CD8-positive, alpha-beta memory T cell (primary cell): ENCODE results near the gene SLC35F2. TPM values are rescaled to one million over a fixed set of nuclear protein-coding genes. Genes with fewer than 3 reads are reported as not detected.
"Not testable (repeated sequence)": the region's sequence is repeated elsewhere in the genome, so short reads cannot be mapped to it uniquely, and the experiment has no call there.

Source experiments
- CTCF ChIA-PET: fragments of 350-600 bp; sonication (Branson Sonifier 250); formaldehyde crosslinking; loops from one replicate; lab custom pipeline; 2021; ENCODE audit warnings: antibody characterized with exemption; lab: Charles Lee
- POLR2A ChIA-PET: fragments of 350-600 bp; sonication (Branson Sonifier 250); formaldehyde crosslinking; loops from one replicate; lab custom pipeline; 2021; ENCODE audit warnings: antibody characterized with exemption; lab: Charles Lee
- DNase-seq, 5 donors: peaks; one replicate each; pipeline versions ENCODE4 v3.0.0 to v3.0.0-alpha.2; 2020 to 2022; ENCODE audit warnings: mixed read lengths in 1 of 5
- H3K27ac ChIP-seq: one replicate; pipeline ENCODE4 v1.7.0; 2013; ENCODE audit warnings: low read depth, mild to moderate bottlenecking, low read length, moderate library complexity
- H3K27me3 ChIP-seq: 2 replicates; pipeline ENCODE4 v1.7.0; 2013; ENCODE audit warnings: low read length, mild to moderate bottlenecking; ENCODE audit not compliant: insufficient read depth, poor library complexity, severe bottlenecking
- H3K36me3 ChIP-seq: 2 replicates; pipeline ENCODE4 v1.7.0; 2013; ENCODE audit warnings: mild to moderate bottlenecking, low read length, moderate library complexity; ENCODE audit not compliant: insufficient read depth
- H3K4me1 ChIP-seq: 2 replicates; pipeline ENCODE4 v1.7.0; 2013; ENCODE audit warnings: mild to moderate bottlenecking, low read length, moderate library complexity; ENCODE audit not compliant: insufficient read depth
- H3K4me3 ChIP-seq: 2 replicates; pipeline ENCODE4 v1.7.0; 2013; ENCODE audit warnings: mild to moderate bottlenecking, low read length
- H3K9me3 ChIP-seq: 2 replicates; pipeline ENCODE4 v1.7.0; 2013; ENCODE audit warnings: mild to moderate bottlenecking, low read length
- H3K27ac Mint-ChIP-seq, 8 donors: one replicate each; pipeline ENCODE4 v1.8.0; 2020 to 2021; ENCODE audit warnings: mixed read lengths in 8 of 8, mild to moderate bottlenecking in 6 of 8, inconsistent platforms in 3 of 8, moderate library complexity in 3 of 8
- H3K27me3 Mint-ChIP-seq, 2 donors: one replicate each; pipeline ENCODE4 v1.8.0; 2020 to 2021; ENCODE audit warnings: mixed read lengths in 2 of 2, mild to moderate bottlenecking in 1 of 2, moderate library complexity in 1 of 2
- H3K36me3 Mint-ChIP-seq, 3 donors: one replicate each; pipeline ENCODE4 v1.8.0; 2020 to 2021; ENCODE audit warnings: mixed read lengths in 3 of 3, inconsistent platforms in 1 of 3, mild to moderate bottlenecking in 1 of 3
- H3K4me1 Mint-ChIP-seq, 3 donors: one replicate each; pipeline ENCODE4 v1.8.0; 2020 to 2021; ENCODE audit warnings: mixed read lengths in 3 of 3, inconsistent platforms in 1 of 3, mild to moderate bottlenecking in 1 of 3
- H3K4me3 Mint-ChIP-seq, 7 donors: one replicate each; pipeline ENCODE4 v1.8.0; 2020 to 2021; ENCODE audit warnings: mixed read lengths in 7 of 7, mild to moderate bottlenecking in 6 of 7, moderate library complexity in 4 of 7, inconsistent platforms in 2 of 7
- H3K9me3 Mint-ChIP-seq, 5 donors: one replicate each; pipeline ENCODE4 v1.8.0; 2020 to 2022; ENCODE audit warnings: mixed read lengths in 5 of 5, mild to moderate bottlenecking in 3 of 5, moderate library complexity in 2 of 5, inconsistent platforms in 1 of 5
- polyA plus RNA-seq: library from polyadenylated mRNA; unstranded; fragments of 300-500 nt; fragmentation: Illumina TruSeq; gene quantifications from one replicate; pipeline ENCODE4 v1.2.3, GENCODE V29; 2021
- total RNA-seq, 2 experiments: library from RNA; stranded (reverse); gene quantifications; one replicate each; pipeline ENCODE4 v1.2.3, GENCODE V29; 2021

The SLC35F2 gene
- total and polyA plus RNA-seq, 3 experiments from 2014 or later, result 11.6 to 34.5 (median 32.0) TPM

DNA sequence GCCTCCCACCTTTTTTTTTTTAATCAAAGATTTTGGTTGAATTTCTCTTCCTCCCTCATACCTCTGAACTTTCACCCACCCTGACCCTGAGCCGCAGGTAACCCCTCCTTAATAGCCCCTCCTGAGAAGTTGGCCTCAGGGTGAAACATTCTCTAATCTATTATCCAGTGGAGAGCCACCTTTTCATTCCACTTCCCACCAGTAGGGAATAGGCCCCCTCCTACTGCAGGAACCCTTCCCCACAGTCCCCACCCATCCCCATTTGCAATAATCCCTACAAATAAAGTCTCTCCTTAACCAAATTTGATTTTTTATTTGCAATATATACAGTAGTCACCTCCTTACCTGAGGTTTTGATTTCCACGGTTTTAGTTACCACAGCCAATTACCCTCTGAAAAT is 2.1 kb upstream of the SLC35F2 start:
- H3K4me1 ChIP-seq, result peaks cover 3% of the 10 kb centered on the region
- H3K4me3 ChIP-seq, result no peak overlapping the region
- CTCF ChIA-PET, result no interaction called here
- Mint-ChIP-seq H3K9me3 (no peaks in the 10 kb centered on the region), H3K4me1 (peaks cover 17 to 36% (median 27%) of the 10 kb centered on the region in 3 donors), H3K27me3 (peaks cover 2 to 4% of the 10 kb centered on the region in 2 donors), H3K36me3 (peaks cover 0 to 9% (median 0%) of the 10 kb centered on the region in 3 donors), H3K4me3 (peak overlapping the region; percentile 14 to 100 (median 61)), H3K27ac (no peak overlapping the region)
- no peak overlapping the region for H3K27ac ChIP-seq
- no peaks in the 10 kb centered on the region for H3K27me3 ChIP-seq
- DNase-seq, result no peak
- H3K9me3 ChIP-seq, result no peaks in the 10 kb centered on the region
- H3K36me3 ChIP-seq, result no peaks in the 10 kb centered on the region
- POLR2A ChIA-PET, result no interaction called here

GRCh38 chr11:107860240-107860620 is 1.6 kb upstream of the SLC35F2 start:
- H3K27ac ChIP-seq, H3K9me3 Mint-ChIP-seq, H3K4me1 ChIP-seq, H3K9me3 ChIP-seq, H3K27me3 ChIP-seq, H3K36me3 ChIP-seq, CTCF ChIA-PET, H3K36me3 Mint-ChIP-seq, POLR2A ChIA-PET, H3K27ac Mint-ChIP-seq, H3K27me3 Mint-ChIP-seq, H3K4me3 ChIP-seq, DNase-seq: not testable (repeated sequence)
- peak overlapping the region; percentile 6 to 100 (median 97) for H3K4me3 Mint-ChIP-seq
- H3K4me1 Mint-ChIP-seq, result peaks cover 20 to 36% (median 31%) of the 10 kb centered on the region in 3 donors

- CTCF ChIA-PET, result no interaction called here
- peak overlapping the region; percentile 93 to 100 (median 97) for H3K4me3 Mint-ChIP-seq
- Histone ChIP-seq H3K27ac (peak overlapping the region; percentile 36), H3K36me3 (no peaks in the 10 kb centered on the region), H3K9me3 (no peaks in the 10 kb centered on the region), H3K27me3 (no peaks in the 10 kb centered on the region), H3K4me3 (peak overlapping the region; percentile 74), H3K4me1 (peaks cover 3% of the 10 kb centered on the region)
- POLR2A ChIA-PET, result interaction anchor here (0.5 to 0.6 kb wide), 2 partner anchors 101 to 266 kb away, joined by 4 to 6 read pairs; no protein-coding TSS in a partner anchor
- peak overlapping the region in 6 of 8 donors; percentile 84 to 96 (median 90) for H3K27ac Mint-ChIP-seq
- peak in 2 of 5 donors; percentile 6 to 14 for DNase-seq
- peaks cover 0 to 9% (median 0%) of the 10 kb centered on the region in 3 donors for H3K36me3 Mint-ChIP-seq
- peaks cover 20 to 39% (median 31%) of the 10 kb centered on the region in 3 donors for H3K4me1 Mint-ChIP-seq
- no peaks in the 10 kb centered on the region for H3K9me3 Mint-ChIP-seq
- H3K27me3 Mint-ChIP-seq, result peaks cover 2 to 4% of the 10 kb centered on the region in 2 donors
Measured at GRCh38 chr11:107859459-107860239, 1.1 kb upstream of the SLC35F2 start.

DNA sequence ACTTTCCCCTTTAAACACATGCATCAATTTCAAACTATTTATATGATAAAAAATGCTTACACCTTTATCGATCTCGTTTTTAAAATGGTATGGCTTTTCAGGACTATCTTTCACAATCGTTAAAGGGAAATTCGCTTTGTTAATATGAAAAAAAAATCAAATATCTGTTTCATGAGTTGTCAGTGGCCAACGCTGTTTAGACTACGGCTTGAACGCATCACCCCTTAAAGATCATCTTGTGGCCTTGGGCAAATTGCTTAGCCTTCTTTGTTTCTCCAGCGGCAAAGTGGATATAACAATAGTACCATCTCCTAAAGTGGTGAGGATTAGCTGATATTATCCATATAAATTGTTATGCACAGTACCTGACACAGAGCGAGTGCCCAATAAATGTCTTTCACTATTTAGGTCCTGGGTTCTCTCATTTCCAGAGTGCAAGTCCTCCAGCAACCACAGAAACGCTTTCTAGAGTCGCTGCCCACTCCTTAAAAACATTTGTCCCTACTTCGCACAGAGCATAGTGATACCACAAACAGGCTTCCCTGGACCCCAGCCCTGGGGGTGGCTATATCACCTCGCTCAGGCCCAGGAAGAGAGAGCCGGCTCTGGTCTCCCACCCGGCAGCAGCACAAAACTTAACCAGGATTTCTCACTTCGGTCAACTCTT is 904 bp downstream of the SLC35F2 start:
- ChIA-PET POLR2A (no interaction called here), CTCF (no interaction called here)
- peaks cover 0 to 9% (median 3%) of the 10 kb centered on the region in 3 donors for H3K36me3 Mint-ChIP-seq
- H3K27me3 ChIP-seq, result no peaks in the 10 kb centered on the region
- H3K36me3 ChIP-seq, result no peaks in the 10 kb centered on the region
- peak in 1 of 5 donors; percentile 6 for DNase-seq
- H3K4me3 ChIP-seq, result peak overlapping the region; percentile 74
- peaks cover 0 to 4% of the 10 kb centered on the region in 2 donors for H3K27me3 Mint-ChIP-seq
- H3K4me1 Mint-ChIP-seq, result peaks cover 23 to 39% (median 31%) of the 10 kb centered on the region in 3 donors
- H3K4me3 Mint-ChIP-seq, result peak overlapping the region; percentile 93 to 100 (median 97)
- H3K27ac Mint-ChIP-seq, result peak overlapping the region; percentile 63 to 97 (median 87)
- H3K27ac ChIP-seq, result peak overlapping the region; percentile 36
- no peaks in the 10 kb centered on the region for H3K9me3 ChIP-seq
- no peaks in the 10 kb centered on the region for H3K9me3 Mint-ChIP-seq
- H3K4me1 ChIP-seq, result peaks cover 3% of the 10 kb centered on the region

DNA sequence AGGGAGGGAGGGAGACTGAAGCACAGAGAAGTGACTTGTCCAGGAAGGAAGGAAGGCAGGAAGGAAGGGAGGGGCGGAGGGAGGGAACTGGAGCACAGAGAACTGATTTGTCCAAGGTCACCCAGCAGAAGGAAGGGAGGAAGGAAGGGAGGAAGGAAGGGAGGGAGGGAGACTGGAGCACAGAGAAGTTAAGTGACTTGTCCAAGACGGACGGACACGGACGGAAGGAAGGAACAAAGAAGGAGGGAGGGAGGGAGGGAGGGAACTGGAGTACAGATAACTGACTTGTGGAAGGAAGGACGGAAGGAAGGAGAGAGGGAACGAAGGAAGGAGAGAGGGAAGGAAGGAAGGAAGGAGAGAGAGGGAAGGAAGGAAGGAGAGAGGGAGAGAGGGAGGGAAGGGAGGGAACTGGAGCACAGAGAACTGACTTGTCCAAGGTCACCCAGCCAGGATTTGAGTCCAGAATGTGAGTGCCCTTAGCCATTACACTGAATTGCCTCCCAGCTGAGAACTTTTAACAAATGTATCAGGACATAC is 1.5 kb downstream of the SLC35F2 start:
- POLR2A ChIA-PET, result no interaction called here
- H3K4me3 ChIP-seq, result no peak overlapping the region

DNA sequence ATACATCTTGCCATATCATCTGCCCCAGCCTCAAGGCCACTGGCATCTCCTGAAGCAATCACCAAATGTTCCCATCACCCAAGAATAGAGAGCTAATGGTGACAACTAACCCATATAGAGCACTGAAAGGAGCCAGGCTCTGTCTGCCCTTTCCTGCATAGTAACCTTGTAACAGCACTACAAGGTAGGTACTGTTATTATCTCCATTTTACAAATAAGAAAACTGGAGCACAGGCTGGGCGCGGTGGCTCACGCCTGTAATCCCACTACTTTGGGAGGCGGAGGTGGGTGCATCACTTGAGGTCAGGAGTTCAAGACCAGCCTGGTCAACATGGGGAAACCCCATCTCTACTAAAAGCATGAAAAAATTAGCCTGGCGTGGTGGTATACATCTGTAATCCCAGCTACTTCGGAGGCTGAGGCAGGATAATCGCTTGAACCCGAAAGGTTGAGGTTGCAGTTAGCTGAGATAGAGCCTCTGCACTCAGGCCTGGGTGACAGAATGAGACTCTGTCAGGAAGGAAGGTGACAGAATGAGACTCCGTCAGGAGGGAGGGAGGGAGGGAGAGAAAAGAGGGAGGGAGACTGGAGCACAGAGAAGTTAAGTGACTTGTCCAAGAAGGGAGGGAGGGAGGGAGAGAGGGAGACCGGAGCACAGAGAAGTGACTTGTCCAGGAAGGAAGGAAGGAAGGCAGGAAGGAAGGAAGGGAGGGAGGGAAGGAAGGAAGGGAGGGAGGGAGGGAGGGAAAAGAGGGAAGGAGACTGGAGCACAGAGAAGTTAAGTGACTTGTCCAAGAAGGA is 2.2 kb downstream of the SLC35F2 start:
- Histone ChIP-seq H3K4me3 (no peak overlapping the region), H3K36me3 (no peaks in the 10 kb centered on the region), H3K27ac (no peak overlapping the region), H3K9me3 (no peaks in the 10 kb centered on the region), H3K27me3 (no peaks in the 10 kb centered on the region), H3K4me1 (peaks cover 3% of the 10 kb centered on the region)
- no peaks in the 10 kb centered on the region for H3K9me3 Mint-ChIP-seq
- peak overlapping the region in 6 of 7 donors; percentile 15 to 100 (median 84) for H3K4me3 Mint-ChIP-seq
- H3K27me3 Mint-ChIP-seq, result no peaks in the 10 kb centered on the region
- POLR2A ChIA-PET, result no interaction called here
- DNase-seq, result no peak
- H3K27ac Mint-ChIP-seq, result peak overlapping the region in 6 of 8 donors; percentile 24 to 87 (median 64)
- peaks cover 0 to 9% (median 3%) of the 10 kb centered on the region in 3 donors for H3K36me3 Mint-ChIP-seq
- H3K4me1 Mint-ChIP-seq, result peaks cover 23 to 39% (median 35%) of the 10 kb centered on the region in 3 donors
- CTCF ChIA-PET, result no interaction called here

More for the DNA sequence above, 1.5 kb downstream of the SLC35F2 start:
- Histone ChIP-seq H3K36me3 (no peaks in the 10 kb centered on the region), H3K27ac (no peak overlapping the region), H3K4me1 (peaks cover 3% of the 10 kb centered on the region), H3K27me3 (no peaks in the 10 kb centered on the region), H3K9me3 (no peaks in the 10 kb centered on the region)
- Mint-ChIP-seq H3K9me3 (no peaks in the 10 kb centered on the region), H3K4me3 (peak overlapping the region; percentile 93 to 100 (median 97)), H3K27ac (peak overlapping the region in 3 of 8 donors; percentile 15 to 55 (median 43)), H3K27me3 (peaks cover 0 to 4% of the 10 kb centered on the region in 2 donors), H3K4me1 (peaks cover 23 to 39% (median 31%) of the 10 kb centered on the region in 3 donors), H3K36me3 (peaks cover 0 to 9% (median 3%) of the 10 kb centered on the region in 3 donors)
- CTCF ChIA-PET, result no interaction called here
- DNase-seq, result no peak

DNA sequence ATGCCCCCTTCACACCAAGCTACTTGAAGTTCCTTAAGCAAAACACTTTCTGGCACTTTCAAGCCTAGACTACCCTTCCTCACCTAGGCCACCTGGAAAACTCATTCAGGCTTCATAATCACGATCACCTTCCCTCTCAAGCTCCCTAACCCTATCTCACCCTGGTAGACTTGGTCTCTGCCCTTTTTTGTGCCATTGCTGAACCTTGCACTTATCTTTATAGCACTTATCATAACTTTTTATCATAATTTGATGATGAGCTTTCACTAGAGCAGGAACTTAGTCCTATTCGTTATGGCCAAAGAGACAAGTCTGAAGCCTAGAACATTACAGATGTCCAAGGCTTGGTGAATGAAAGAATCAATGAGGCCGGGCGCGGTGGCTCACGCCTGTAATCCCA is 5.5 kb downstream of the SLC35F2 start:
- no peak overlapping the region for H3K4me3 Mint-ChIP-seq
- Histone ChIP-seq H3K36me3 (no peaks in the 10 kb centered on the region), H3K4me3 (no peak overlapping the region), H3K27ac (no peak overlapping the region), H3K4me1 (peaks cover 3% of the 10 kb centered on the region), H3K9me3 (no peaks in the 10 kb centered on the region), H3K27me3 (no peaks in the 10 kb centered on the region)
- H3K4me1 Mint-ChIP-seq, result peaks cover 23 to 37% (median 25%) of the 10 kb centered on the region in 3 donors
- DNase-seq, result no peak
- H3K9me3 Mint-ChIP-seq, result no peaks in the 10 kb centered on the region
- ChIA-PET CTCF (interaction anchor here (1.6 kb wide), 1 partner anchor 12 kb away, joined by 4 read pairs; no protein-coding TSS in a partner anchor), POLR2A (no interaction called here)
- peaks cover 0 to 3% (median 3%) of the 10 kb centered on the region in 3 donors for H3K36me3 Mint-ChIP-seq
- peaks cover 0 to 2% of the 10 kb centered on the region in 2 donors for H3K27me3 Mint-ChIP-seq
- H3K27ac Mint-ChIP-seq, result peak overlapping the region in 1 of 8 donors; percentile 2
